Measurements from ENCODE around the gene APAF1.
A peak's percentile ranks its signal among the peaks of the same experiment; 100 is the strongest.

Gene APAF1

GRCh38 chr12:98660521-98660920 is 15.4 kb downstream of the APAF1 start:
- no peak for DNase-seq

DNA sequence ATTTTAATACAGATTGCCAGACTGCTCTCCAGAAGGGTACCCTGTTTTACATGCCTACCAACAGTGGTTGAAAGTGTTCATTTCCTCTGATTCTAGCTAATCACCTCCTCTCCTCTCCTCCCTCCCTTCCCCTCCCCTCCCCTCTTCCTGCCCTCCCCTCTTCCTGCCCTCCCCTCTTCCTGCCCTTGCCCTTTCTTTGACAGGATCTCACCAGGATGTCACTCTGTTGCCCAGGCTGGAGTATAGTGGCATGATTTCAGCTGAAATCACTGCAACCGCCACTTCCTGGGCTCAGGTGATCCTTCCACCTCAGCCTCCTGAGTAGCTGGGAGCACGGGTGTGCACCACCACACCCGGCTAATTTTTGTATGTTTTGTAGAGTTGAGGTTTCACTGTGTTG is 24.7 kb downstream of the APAF1 start:
- DNase-seq = no peak

DNA sequence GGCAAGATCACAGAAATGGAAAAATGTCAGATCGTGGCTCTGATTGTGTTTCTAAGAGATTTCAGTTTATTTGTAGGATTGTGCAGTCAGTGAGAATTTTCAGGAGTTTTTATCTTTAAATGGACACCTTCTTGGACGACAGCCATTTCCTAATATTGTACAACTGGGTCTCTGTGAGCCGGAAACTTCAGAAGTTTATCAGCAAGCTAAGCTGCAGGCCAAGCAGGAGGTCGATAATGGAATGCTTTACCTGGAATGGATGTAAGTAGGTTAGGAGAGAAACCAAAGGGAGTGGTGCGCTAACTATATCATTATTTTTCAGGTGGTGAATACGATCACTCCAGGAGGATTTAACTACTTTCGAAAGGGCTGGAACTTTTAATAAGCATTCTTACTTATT is 26.4 kb downstream of the APAF1 start:
- no peak for DNase-seq

- DNase-seq = no peak
These were observed 29.8 kb downstream of the APAF1 start for GRCh38 chr12:98674841-98675240.

GRCh38 chr12:98678236-98678945 is 33.3 kb downstream of the APAF1 start:
- DNase-seq = no peak

DNA sequence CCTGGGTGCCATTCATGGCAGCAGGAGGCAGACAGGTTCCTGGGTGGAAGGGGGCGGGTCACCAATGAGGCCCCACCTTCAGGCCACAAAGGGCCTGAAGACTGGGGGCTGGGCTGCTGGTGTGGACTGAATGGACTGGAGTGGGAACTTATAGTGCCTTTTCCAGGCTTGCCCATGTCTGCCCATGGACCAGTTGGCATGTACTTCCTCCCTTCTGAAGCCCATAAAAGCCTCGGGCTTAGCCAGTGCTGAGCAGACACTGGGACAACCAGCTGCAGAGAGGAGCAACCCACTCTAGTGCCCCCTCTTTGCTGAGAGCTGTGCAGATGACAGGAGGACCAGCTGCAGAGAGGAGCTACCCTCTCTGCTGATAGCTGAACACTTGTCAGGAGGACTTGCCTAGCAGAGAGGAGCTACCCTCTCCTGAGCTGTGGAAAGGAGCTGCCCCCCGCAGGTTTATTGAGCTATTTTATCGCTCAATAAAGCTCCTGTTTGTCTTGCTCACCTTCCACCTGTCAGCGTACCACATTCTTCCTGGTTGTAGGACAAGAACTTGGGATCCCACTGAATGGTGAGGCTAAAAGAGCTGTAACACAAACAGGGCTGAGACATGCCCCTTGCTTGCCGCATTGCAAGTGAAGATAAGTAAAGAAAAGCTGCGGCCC is 34.0 kb downstream of the APAF1 start:
- no peak for DNase-seq

- no peak for DNase-seq
These were observed 34.5 kb downstream of the APAF1 start for GRCh38 chr12:98679611-98680005.

GRCh38 chr12:98684199-98684598 is 39.1 kb downstream of the APAF1 start:
- DNase-seq = no peak

GRCh38 chr12:98686603-98687002 is 41.5 kb downstream of the APAF1 start:
- no peak for DNase-seq

- DNase-seq = no peak
These were observed 46.3 kb downstream of the APAF1 start for GRCh38 chr12:98691351-98691750.

- DNase-seq = no peak
These were observed 51.1 kb downstream of the APAF1 start for GRCh38 chr12:98696036-98696646.

GRCh38 chr12:98697209-98697608 is 52.1 kb downstream of the APAF1 start:
- no peak for DNase-seq

DNA sequence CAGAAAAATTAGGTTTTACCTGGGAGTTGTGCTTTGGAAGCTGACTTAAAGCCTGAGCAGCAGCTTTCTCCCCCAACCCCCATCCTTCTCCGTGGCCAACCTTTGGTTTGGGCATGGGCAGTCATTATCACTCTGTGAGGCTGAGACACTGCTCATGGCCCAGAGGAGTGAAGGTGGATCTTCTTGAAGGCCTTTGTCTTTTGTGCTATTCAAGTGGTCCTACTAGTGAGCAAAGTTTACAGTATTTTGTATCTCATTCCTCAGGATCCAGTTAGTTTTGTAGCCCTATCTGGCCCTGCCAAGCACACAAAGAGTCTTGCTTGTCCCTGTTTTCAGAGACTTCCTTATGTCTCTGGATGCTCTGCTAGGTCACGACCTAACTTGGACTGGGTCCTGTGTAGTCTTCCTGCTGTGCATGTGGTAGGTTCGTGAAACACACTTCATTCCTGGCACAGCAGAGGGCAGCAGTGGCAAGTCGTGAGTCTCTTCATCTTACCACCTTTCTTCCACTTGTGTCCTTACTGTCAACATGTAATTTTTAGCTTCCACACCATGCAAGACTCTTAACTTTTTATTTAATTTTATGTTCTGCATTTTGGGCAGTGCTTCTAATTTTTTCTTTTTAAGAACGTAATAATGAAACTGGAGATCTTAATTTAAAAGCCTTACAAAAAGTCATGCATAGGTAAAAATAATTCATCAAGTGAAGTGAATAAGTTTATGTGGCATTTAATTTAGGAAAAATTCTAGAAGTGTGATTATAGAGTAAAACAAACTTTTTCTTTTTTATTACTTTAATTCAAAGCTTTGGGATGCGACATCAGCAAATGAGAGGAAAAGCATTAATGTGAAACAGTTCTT is 53.7 kb downstream of the APAF1 start:
- DNase-seq = peak; percentile 25

GRCh38 chr12:98699586-98699985 is 54.5 kb downstream of the APAF1 start:
- DNase-seq = no peak

DNA sequence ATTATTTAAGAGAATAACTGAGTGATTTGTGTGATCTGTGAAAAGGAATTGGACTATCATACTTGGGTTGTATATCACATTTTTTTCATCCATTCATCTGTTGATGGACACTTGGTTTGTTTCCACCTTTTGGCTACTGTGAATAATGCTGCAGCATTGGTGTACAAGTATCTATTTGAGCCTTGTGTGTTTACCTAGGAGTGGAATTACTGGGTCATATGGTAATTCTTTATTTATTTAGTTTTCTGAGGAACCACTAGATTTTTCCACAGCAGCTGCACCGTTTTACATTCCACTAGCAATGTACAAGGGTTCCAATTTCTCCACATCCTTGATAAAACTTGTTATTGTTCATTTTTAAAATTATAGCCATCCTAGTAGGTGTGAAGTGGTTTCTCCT is 56.1 kb downstream of the APAF1 start:
- no peak for DNase-seq

GRCh38 chr12:98709022-98709421 is 63.9 kb downstream of the APAF1 start:
- no peak for DNase-seq

GRCh38 chr12:98714426-98714825 is 69.3 kb downstream of the APAF1 start:
- no peak for DNase-seq

- no peak for DNase-seq
These were observed 74.7 kb downstream of the APAF1 start for GRCh38 chr12:98719515-98720504.

- DNase-seq = no peak
These were observed 76.2 kb downstream of the APAF1 start for GRCh38 chr12:98721204-98721702.

GRCh38 chr12:98724384-98725155 is 79.5 kb downstream of the APAF1 start:
- DNase-seq = no peak
